Pulmonary artery endothelial cell (primary cell): ENCODE data around the gene TTC7B. TPM values are rescaled to one million over a fixed set of nuclear protein-coding genes. Genes with fewer than 3 reads are reported as not detected.
"Not testable (repeated sequence)": the region's sequence is repeated elsewhere in the genome, so short reads cannot be mapped to it uniquely, and the experiment has no call there.

Source experiments
- DNase-seq: peaks from one replicate; pipeline ENCODE4 v3.0.0-alpha.2; 2011; ENCODE audit warnings: low read depth, low spot score
- total RNA-seq: library from RNA; depleted of rRNA; stranded (reverse); fragments of >200 nt; gene quantifications from 2 replicates; pipeline ENCODE4 v1.2.3, GENCODE V29; 2014

The TTC7B gene
- total RNA-seq, 1 donor from 2014 or later, result 36.9 TPM

GRCh38 chr14:90532826-90533525 lies 283.3 kb downstream of the TTC7B start:
- DNase-seq, result no peak

GRCh38 chr14:90531497-90531896 lies 284.7 kb downstream of the TTC7B start:
- DNase-seq, result no peak

DNA sequence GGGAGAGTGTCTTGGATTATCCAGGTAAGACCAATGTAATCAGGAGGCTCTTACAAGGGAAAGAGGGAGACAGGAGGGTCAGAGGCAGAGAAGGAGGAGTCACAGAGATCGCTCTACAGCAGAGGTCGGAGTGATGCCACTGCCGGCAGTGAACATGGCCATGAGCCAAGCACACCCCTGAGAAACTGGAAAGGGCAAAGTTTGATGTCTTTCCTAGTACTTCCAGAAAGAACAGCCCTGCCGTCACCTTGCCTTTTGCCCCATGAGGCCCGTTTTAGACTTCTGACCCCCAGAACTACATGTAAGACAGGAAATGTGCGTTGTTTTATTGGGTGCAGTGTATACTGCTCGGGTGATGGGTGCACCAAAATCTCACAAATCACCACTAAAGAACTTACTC lies 285.7 kb downstream of the TTC7B start:
- DNase-seq, result no peak

- DNase-seq, result no peak
Observed at GRCh38 chr14:90527978-90528377, 288.3 kb downstream of the TTC7B start.

GRCh38 chr14:90526536-90526935 lies 289.7 kb downstream of the TTC7B start:
- not testable (repeated sequence) for DNase-seq

DNA sequence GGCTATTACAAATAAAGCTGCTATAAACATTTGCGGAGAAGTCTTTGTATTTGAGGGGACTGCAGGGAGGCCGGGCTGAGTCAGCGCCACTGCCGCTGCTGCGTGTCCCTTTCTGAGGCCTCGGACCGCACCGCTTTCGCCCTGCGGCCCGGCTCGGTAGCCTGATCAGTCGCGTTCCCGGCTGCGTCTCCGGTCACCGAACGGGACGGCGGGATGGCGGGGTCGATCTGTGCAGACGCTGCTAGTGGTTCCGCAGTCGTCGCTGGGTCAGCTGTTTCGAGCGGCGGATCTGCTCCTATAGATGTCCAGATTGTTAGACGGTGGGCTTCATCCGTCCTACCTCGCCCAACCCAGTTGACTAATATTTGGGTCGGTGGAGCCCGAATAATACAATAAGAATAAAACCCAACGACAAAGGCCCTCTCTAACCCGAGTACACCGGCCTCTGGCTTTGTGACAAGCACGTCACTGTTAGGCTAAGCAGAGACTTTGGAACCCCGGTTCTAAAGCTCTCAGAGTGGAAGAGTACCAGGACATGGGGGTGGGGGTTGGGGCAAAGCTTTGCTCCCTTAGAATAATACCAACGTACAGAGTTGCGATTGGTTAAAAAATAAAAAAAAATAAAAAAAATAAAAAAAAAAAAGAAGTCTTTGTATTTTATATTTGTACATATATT lies 290.7 kb downstream of the TTC7B start:
- DNase-seq, result not testable (repeated sequence)

GRCh38 chr14:90523961-90524875 lies 292.0 kb downstream of the TTC7B start:
- no peak for DNase-seq

DNA sequence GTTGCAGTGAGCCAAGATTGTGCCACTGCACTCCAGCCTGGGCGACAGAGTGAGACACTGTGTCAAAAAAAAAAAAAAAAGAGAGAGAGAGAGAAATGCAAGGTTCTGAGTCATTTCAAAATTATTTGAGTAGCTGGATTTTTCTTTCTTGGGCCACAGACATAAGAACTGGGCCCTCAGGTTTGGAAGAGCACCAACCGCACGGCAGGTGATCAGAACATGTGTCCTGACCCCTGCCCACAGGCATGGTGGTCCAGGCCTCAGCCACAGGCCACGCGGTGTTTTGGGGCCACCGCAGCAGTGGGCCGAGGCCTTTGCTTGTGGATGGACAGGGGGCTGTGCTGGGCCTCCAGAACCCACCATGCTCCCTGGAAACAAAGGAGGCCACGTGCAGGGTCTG lies 292.7 kb downstream of the TTC7B start:
- DNase-seq, result no peak

DNA sequence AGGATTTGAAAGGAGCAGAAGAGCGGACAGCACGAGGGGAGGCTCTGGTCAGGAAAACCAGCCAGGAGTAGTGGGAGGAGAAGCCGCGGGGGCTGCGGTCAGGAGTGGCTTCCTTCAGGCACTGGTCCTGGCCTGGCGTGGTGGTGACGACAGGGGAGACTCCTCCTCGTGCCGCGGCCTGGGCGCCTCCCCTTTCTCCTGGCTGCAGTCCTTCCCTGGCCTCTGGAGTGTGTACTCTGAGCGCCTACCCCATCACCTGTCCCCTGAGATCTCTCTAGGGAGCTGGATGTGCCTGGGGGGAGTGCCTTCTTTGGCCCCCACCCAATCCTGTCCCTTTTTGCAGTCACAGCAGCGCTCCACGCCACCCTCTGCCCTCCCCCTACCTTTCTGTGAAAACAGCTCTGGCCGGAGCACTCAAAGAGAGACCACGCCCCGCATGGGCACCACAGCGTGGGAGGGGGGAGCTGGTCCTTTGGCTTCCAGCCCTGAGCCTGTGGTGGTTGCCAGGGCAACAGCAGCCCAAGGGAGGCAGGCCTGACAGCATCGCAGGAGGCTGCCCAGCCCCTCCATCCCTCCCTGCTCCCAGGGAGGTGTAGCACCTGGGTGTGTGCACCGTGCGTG lies 293.5 kb downstream of the TTC7B start:
- DNase-seq, result no peak

DNA sequence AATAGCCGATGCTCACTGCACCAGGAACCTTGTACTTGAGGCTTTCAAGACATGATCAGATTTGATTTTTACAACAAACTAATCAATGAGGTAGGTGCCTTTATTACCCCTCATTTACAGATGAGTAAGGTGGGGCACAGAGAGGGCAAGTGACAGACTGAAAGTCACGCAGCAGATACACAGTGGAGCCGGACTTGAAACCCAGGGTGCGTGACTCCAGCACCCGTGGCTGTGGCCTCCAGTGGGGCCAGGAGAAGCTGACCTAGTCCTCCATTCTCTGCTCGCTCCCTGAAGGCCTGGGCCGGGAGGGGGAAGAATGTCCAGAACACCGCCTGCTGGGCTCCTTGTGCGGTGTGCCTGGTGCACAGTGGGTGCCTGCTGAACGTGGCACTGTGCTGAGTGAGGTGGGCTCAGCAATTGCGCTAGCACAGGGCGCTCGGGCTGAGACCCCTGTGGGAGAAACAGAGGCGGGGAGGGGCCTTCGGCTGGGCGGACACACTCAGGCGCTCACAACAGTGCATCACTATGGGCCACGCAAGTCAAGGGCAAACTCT lies 294.2 kb downstream of the TTC7B start:
- DNase-seq, result no peak

DNA sequence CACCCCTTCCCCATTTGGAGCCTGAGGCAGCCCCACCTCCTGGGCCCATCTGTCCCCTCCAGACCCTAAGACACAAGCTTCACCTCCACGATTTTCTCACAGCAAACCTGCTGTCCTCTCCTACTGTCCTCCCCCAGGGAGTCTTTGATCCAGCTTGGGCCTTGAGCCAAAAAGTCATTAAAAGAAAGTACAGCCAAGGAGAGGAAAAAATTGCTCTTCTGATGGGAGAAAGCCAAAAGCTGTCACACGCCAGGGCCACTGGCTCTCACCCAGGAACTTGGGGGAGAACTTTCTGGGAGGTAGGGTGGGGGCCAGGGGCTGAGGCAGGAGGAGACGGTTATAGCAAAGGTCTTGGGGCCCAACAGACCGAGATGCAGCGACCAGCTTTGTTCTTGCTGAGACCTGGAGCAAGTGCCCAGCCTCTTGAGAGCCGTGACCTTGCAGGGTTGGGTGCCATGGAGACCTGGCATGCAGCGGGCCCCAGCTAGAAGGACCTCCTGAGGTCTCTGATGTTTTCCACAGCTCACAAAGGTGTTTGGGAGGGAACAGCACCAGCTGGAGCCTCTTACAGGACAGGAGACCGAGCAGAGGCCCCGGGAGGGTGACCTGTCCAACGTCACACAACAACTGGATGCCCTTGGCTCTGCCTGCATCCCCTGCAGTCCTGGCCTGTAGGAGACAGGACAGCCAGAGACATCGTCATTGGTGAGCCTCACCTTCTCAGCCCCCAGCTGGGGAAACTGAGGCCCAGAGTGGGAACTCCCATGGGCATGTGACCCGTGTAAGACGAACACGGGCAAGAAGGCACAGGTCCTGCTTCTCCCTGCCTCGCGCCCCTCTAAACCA lies 294.9 kb downstream of the TTC7B start:
- DNase-seq, result no peak

DNA sequence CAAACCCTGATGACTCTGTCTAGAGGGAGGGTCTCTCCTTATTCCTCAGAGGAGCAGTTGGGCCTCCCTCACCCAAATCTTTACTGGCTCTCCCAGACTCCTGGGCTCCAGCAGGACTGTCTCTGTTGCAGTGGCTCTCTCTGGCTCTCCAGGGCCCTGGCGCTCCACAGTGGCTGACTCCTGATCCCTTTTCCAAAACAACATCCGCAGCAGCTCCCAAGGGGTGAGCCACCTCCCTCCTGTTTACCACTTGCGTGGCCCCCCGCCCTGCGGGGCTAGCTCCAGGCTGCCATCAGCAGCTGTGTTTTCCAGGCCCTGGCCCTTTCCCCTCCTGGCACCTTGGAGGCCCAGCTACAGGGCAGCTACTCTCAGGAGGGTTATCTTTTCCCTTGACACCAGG lies 295.9 kb downstream of the TTC7B start:
- DNase-seq, result no peak

GRCh38 chr14:90519262-90519920 lies 296.8 kb downstream of the TTC7B start:
- DNase-seq, result no peak

DNA sequence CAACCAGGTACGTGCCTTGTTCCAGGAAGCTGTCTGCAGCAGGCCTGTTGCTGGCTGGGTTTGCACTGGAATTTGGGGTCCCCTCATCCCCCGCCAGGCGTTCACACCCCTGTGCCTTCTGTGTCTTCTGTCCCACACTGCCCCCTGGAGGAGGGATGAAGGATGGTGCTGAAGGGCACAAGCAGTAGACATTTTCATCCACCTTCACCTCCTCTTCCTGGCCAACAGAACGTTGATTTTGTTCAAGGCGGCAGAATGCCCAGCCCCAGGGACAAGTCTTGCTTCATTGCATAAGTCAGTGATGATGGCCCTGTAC lies 297.3 kb downstream of the TTC7B start:
- no peak for DNase-seq

DNA sequence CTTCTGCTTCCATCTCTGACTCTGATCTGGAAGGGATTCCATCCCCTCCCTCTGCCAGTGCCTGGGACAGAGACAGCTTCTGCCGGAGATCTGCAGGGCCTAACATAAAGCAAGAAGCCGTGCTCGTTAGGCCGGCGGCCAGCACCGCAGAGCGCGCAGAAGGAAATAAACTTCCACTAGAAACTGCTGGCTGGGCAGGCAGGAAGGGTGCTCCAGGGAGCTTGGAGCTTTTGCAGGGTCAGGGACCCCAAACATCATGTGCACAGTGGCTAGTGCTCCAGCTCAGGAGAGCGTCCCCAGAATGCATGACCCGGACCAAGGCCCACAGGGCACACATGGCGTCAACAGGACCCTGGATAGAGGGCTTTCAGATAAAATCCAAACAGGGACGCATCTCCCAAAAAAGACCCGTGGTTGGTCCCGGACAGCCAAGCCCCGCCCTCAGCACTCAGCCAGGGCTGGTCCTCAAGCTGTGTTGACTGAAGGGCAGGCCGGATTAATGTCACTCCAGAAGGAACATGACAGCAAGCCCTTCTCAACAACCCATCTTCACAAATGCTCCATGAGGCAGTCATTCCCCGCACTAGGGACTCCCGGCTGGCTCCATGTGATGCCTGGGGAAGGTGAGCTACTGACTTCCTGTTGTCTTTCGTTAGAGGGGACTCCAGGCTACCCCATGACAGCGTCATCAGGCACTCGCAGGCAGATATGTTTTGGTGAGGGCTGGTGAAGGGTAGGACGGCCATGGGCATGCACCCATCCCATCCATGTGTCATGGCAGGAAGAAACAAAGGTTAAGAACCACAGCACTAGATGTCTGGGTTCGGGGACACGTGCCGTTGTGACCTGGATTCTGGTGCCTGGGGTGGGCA lies 297.9 kb downstream of the TTC7B start:
- DNase-seq, result no peak

- no peak for DNase-seq
Observed at GRCh38 chr14:90517076-90517841, 299.0 kb downstream of the TTC7B start.

DNA sequence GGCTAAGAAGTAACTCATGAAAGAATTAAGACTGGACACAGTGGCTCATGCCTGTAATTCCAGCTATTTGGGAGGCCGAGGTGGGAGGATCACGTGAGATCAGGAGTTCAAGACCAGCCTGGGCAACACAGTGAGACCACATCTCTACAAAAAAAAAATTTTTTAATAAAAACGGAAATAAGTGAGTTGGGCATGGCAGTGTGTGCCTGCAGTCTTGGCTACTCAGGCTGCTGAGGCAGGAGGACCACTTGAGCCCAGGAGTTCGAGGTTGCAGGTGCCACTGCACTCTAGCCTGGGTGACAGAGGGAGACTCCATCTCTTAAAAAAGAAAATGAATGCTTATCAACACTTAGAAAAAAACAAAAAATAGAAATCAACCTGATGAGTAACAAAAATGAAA lies 301.7 kb downstream of the TTC7B start:
- DNase-seq, result no peak

- DNase-seq, result no peak
Observed at GRCh38 chr14:90514015-90514398, 302.2 kb downstream of the TTC7B start.
